ENCODE measurements around the gene BPIFB2.

Gene BPIFB2

GRCh38 chr20:33020278-33021161, 13.0 kb downstream of the BPIFB2 start:
- TF ChIP-seq, protein P1, sequence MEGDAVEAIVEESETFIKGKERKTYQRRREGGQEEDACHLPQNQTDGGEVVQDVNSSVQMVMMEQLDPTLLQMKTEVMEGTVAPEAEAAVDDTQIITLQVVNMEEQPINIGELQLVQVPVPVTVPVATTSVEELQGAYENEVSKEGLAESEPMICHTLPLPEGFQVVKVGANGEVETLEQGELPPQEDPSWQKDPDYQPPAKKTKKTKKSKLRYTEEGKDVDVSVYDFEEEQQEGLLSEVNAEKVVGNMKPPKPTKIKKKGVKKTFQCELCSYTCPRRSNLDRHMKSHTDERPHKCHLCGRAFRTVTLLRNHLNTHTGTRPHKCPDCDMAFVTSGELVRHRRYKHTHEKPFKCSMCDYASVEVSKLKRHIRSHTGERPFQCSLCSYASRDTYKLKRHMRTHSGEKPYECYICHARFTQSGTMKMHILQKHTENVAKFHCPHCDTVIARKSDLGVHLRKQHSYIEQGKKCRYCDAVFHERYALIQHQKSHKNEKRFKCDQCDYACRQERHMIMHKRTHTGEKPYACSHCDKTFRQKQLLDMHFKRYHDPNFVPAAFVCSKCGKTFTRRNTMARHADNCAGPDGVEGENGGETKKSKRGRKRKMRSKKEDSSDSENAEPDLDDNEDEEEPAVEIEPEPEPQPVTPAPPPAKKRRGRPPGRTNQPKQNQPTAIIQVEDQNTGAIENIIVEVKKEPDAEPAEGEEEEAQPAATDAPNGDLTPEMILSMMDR (IDR thresholded peaks at IDR 0.05; ENCODE audit: low read depth, low read length, missing control alignments): no peak
- DNase-seq (ENCODE audit: low read depth): no peak
- in situ Hi-C loops (cut with HindIII; ENCODE audit: low sequenced_read_pairs): no loop called here

GRCh38 chr20:33021879-33022278, 14.4 kb downstream of the BPIFB2 start:
- no peak overlapping the region for H3K4me3 ChIP-seq (ENCODE audit: low read depth, low read length)
- TF ChIP-seq, protein P1 (IDR thresholded peaks at IDR 0.05; ENCODE audit: low read depth, low read length, missing control alignments): no peak
- no peak for DNase-seq (ENCODE audit: low read depth)
- in situ Hi-C loops (cut with HindIII; ENCODE audit: low sequenced_read_pairs): no loop called here

More at GRCh38 chr20:33020278-33021161, 13.0 kb downstream of the BPIFB2 start:
- H3K4me3 ChIP-seq (ENCODE audit: low read depth, low read length): no peak overlapping the region

GRCh38 chr20:33022289-33022688, 14.8 kb downstream of the BPIFB2 start:
- TF ChIP-seq, protein P1 (IDR thresholded peaks at IDR 0.05; ENCODE audit: low read depth, low read length, missing control alignments): no peak
- DNase-seq (ENCODE audit: low read depth): no peak

GRCh38 chr20:33022694-33023438, 15.4 kb downstream of the BPIFB2 start:
- no peak overlapping the region for H3K4me3 ChIP-seq (ENCODE audit: low read depth, low read length)
- TF ChIP-seq, protein P1 (IDR thresholded peaks at IDR 0.05; ENCODE audit: low read depth, low read length, missing control alignments): no peak
- DNase-seq (ENCODE audit: low read depth): no peak
- in situ Hi-C loops (cut with HindIII; ENCODE audit: low sequenced_read_pairs): no loop called here

More at GRCh38 chr20:33022289-33022688, 14.8 kb downstream of the BPIFB2 start:
- in situ Hi-C loops (cut with HindIII; ENCODE audit: low sequenced_read_pairs): no loop called here
- H3K4me3 ChIP-seq (ENCODE audit: low read depth, low read length): no peak overlapping the region

DNA sequence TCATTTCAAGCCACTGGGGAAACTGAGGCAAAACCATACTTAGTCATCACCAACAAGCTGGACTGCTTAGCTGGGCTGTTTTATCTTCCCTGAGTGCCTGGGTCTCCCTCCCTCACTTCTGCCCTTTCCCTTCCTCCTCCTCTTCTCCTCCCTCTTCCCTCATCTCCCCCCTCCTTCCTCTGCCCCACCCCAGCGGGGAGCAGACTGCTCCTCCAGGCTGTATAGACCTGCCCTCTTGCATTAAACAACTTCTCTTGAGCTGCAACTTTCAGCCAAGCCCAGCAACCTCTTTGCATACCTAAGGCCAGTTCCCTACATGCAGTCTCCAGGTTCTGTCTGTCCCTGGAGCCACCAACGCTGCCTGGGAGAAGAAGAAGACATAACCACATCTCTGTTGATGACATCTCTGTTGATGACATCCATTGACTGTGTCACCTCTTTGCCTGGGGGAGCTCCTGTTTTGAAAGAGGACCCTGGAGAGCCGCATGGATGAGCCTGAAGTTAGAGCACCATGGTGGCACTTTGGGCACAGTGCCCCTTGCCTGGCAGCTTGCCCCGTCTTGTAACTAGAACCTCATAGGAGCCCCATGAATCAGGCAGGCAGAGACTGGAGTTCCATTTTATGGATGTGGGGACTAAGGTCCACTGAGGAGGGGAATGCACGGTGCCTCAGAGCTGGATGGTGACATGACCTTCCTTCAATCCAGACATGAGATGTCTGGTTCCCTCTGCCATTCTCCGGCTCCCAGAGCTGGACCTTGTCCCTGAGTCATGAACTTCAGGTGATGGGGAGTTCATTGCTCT, 16.1 kb downstream of the BPIFB2 start:
- in situ Hi-C loops (cut with HindIII; ENCODE audit: low sequenced_read_pairs): no loop called here
- DNase-seq (ENCODE audit: low read depth): no peak
- H3K4me3 ChIP-seq (ENCODE audit: low read depth, low read length): no peak overlapping the region
- TF ChIP-seq, protein P1 (IDR thresholded peaks at IDR 0.05; ENCODE audit: low read depth, low read length, missing control alignments): no peak

DNA sequence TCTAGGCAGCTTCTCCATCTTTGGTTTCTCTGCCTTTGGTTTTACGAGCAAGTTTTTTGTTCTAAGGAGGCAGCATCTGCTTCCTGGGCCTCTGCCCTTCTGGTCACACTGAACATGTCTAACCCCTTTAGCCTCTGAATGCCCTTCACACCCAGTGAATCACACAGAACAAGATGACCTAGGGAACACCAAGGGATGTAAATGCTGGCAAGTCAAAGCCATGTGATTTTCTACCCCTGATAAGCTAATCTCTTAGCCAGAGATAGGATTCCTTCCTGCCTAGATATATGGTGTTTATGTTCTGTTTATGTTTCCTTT, 16.7 kb downstream of the BPIFB2 start:
- in situ Hi-C loops (cut with HindIII; ENCODE audit: low sequenced_read_pairs): no loop called here
- no peak overlapping the region for H3K4me3 ChIP-seq (ENCODE audit: low read depth, low read length)
- TF ChIP-seq, protein P1 (IDR thresholded peaks at IDR 0.05; ENCODE audit: low read depth, low read length, missing control alignments): no peak
- DNase-seq (ENCODE audit: low read depth): no peak
